Neural cell (in vitro differentiated cells): ENCODE measurements around the gene NLRP3. TPM values are rescaled to one million over a fixed set of nuclear protein-coding genes. Genes with fewer than 3 reads are reported as not detected.

Experiments used
- H2AFZ ChIP-seq: fragments of 200-600, 300-800 bp; sonication (generic), shearing (Covaris generic); 2 replicates; pipeline ENCODE4 v1.6.0; 2014; ENCODE audit warnings: low read depth, mild to moderate bottlenecking, antibody characterized with exemption, low read length, moderate library complexity
- H3F3A ChIP-seq: fragments of 200-600 bp; shearing (Covaris generic); 2 replicates; pipeline ENCODE4 v1.6.1; 2016; ENCODE audit warnings: mild to moderate bottlenecking, moderate library complexity, mixed read lengths, antibody characterized with exemption, low read length; ENCODE audit not compliant: insufficient read depth, poor library complexity, severe bottlenecking
- H3K27ac ChIP-seq: fragments of 200-600, 300-800 bp; sonication (generic), shearing (Covaris generic); 2 replicates; pipeline ENCODE4 v1.5.1; 2014; ENCODE audit warnings: mild to moderate bottlenecking, low read length, moderate library complexity
- H3K27me3 ChIP-seq: fragments of 300-800, 200-600 bp; sonication (generic), shearing (Covaris generic); 2 replicates; pipeline ENCODE4 v1.6.0; 2014; ENCODE audit warnings: mild to moderate bottlenecking, low read depth, low read length, moderate library complexity; ENCODE audit not compliant: insufficient read depth
- H3K36me3 ChIP-seq: fragments of 300-800, 200-600 bp; sonication (generic), shearing (Covaris generic); 2 replicates; pipeline ENCODE4 v1.5.1; 2014; ENCODE audit warnings: mild to moderate bottlenecking, antibody characterized with exemption, low read length, moderate library complexity; ENCODE audit not compliant: insufficient read depth
- H3K4me2 ChIP-seq: fragments of 300-800, 200-600 bp; sonication (generic), shearing (Covaris generic); 2 replicates; pipeline ENCODE4 v1.6.0; 2014; ENCODE audit warnings: mild to moderate bottlenecking, low read length
- H3K4me3 ChIP-seq: fragments of 300-800, 200-600 bp; sonication (generic), shearing (Covaris generic); 2 replicates; pipeline ENCODE4 v1.5.1; 2014; ENCODE audit warnings: mild to moderate bottlenecking, low read length, moderate library complexity
- H3K79me2 ChIP-seq: fragments of 200-600 bp; shearing (Covaris generic); replicated peaks from 2 replicates; pipeline ENCODE4 v1.6.0; 2014; ENCODE audit warnings: mild to moderate bottlenecking, low read length, moderate library complexity; ENCODE audit not compliant: insufficient read depth
- H3K9ac ChIP-seq: fragments of 300-800, 200-600 bp; sonication (generic), shearing (Covaris generic); 2 replicates; pipeline ENCODE4 v1.6.1; 2016; ENCODE audit warnings: mild to moderate bottlenecking, low read length, mixed read lengths
- H3K9me2 ChIP-seq: fragments of 200-600 bp; shearing (Covaris generic); 2 replicates; pipeline ENCODE4 v1.6.1; 2016; ENCODE audit warnings: mild to moderate bottlenecking, low read length, mixed read lengths; ENCODE audit not compliant: insufficient read depth
- H3K9me3 ChIP-seq: fragments of 200-600, 300-800 bp; sonication (generic), shearing (Covaris generic); 2 replicates; pipeline ENCODE4 v1.6.1; 2016; ENCODE audit warnings: mild to moderate bottlenecking, mixed run types, low read length, moderate library complexity, mixed read lengths
- H4K20me1 ChIP-seq: fragments of 200-600 bp; shearing (Covaris generic); 2 replicates; pipeline ENCODE4 v1.6.1; 2016; ENCODE audit warnings: mild to moderate bottlenecking, mixed run types; ENCODE audit not compliant: insufficient read depth
- CTCF ChIP-seq: fragments of 450-650 bp; IDR thresholded peaks from 2 replicates; pipeline ENCODE4 v1.5.1; 2014; ENCODE audit warnings: antibody characterized with exemption, mild to moderate bottlenecking, moderate library complexity; ENCODE audit not compliant: poor library complexity, severe bottlenecking
- EP300 ChIP-seq: fragments of 450-650 bp; conservative IDR thresholded peaks from 2 replicates; pipeline ENCODE4 v1.6.1; 2014; ENCODE audit warnings: antibody characterized with exemption, mild to moderate bottlenecking, moderate library complexity; ENCODE audit not compliant: poor library complexity, severe bottlenecking
- EZH2 ChIP-seq: fragments of 200-600, 300-800 bp; shearing (Covaris generic), sonication (generic); IDR thresholded peaks from 2 replicates; pipeline ENCODE4 v1.6.1; 2014; ENCODE audit warnings: antibody characterized with exemption, low read length, borderline replicate concordance, mild to moderate bottlenecking; ENCODE audit not compliant: insufficient read depth, poor library complexity, severe bottlenecking
- MXI1 ChIP-seq: fragments of 450-650 bp; conservative IDR thresholded peaks from 2 replicates; pipeline ENCODE4 v1.6.1; 2014; ENCODE audit warnings: antibody characterized with exemption, mild to moderate bottlenecking; ENCODE audit not compliant: poor library complexity, severe bottlenecking
- RAD21 ChIP-seq: fragments of 450-650 bp; conservative IDR thresholded peaks from 2 replicates; pipeline ENCODE4 v1.6.1; 2014; ENCODE audit warnings: antibody characterized with exemption, mild to moderate bottlenecking, moderate library complexity
- REST ChIP-seq: IDR thresholded peaks from 2 replicates; pipeline ENCODE4 v1.6.1; 2012; ENCODE audit warnings: borderline replicate concordance
- SMC3 ChIP-seq: fragments of 450-650 bp; conservative IDR thresholded peaks from 2 replicates; pipeline ENCODE4 v1.6.1; 2014; ENCODE audit warnings: antibody characterized with exemption, mild to moderate bottlenecking, moderate library complexity; ENCODE audit not compliant: poor library complexity
- TAF1 ChIP-seq: IDR thresholded peaks from 2 replicates; pipeline ENCODE4 v1.6.1; 2012; ENCODE audit warnings: low read depth
- polyA plus RNA-seq: library from polyadenylated mRNA; depleted of rRNA; stranded (reverse); fragments of >200 nt; gene quantifications from 2 replicates; pipeline ENCODE4 v1.2.3, GENCODE V29; 2014

The NLRP3 gene
- polyA plus RNA-seq, 1 donor from 2014 or later: 0.36 TPM

- Histone ChIP-seq H3K27ac (no peak overlapping the region), H3K9me2 (no peaks in the 10 kb centered on the region), H3F3A (no peaks in the 10 kb centered on the region), H4K20me1 (no peaks in the 10 kb centered on the region), H3K4me3 (no peak overlapping the region), H2AFZ (no peak overlapping the region), H3K79me2 (no peaks in the 10 kb centered on the region), H3K4me2 (no peak overlapping the region), H3K27me3 (no peaks in the 10 kb centered on the region), H3K9me3 (no peaks in the 10 kb centered on the region), H3K9ac (no peak overlapping the region), H3K36me3 (no peaks in the 10 kb centered on the region)
- no peak for TF ChIP-seq RAD21
- TF ChIP-seq EZH2: no peak
- TF ChIP-seq REST: no peak
- no peak for TF ChIP-seq SMC3
- TF ChIP-seq CTCF: no peak
- TF ChIP-seq EP300: no peak
Measured at GRCh38 chr1:247491328-247491727, 75.4 kb downstream of the NLRP3 start.

GRCh38 chr1:247493106-247493505 lies 77.1 kb downstream of the NLRP3 start:
- Histone ChIP-seq H3K9me3 (no peaks in the 10 kb centered on the region), H3K4me3 (no peak overlapping the region), H4K20me1 (no peaks in the 10 kb centered on the region), H3K9ac (no peak overlapping the region), H3F3A (no peaks in the 10 kb centered on the region), H3K79me2 (no peaks in the 10 kb centered on the region), H3K4me2 (no peak overlapping the region), H2AFZ (no peak overlapping the region), H3K27ac (no peak overlapping the region), H3K9me2 (no peaks in the 10 kb centered on the region), H3K27me3 (no peaks in the 10 kb centered on the region), H3K36me3 (no peaks in the 10 kb centered on the region)
- TF ChIP-seq SMC3 (no peak), RAD21 (no peak), MXI1 (no peak), REST (no peak), EP300 (no peak), TAF1 (no peak), CTCF (no peak), EZH2 (no peak)
